ENCODE measurements around the gene FGF3. TPM values are rescaled to one million over a fixed set of nuclear protein-coding genes. Genes with fewer than 3 reads are reported as not detected.

Gene FGF3
- total RNA-seq, 1 donor from 2014 or later: not detected

DNA sequence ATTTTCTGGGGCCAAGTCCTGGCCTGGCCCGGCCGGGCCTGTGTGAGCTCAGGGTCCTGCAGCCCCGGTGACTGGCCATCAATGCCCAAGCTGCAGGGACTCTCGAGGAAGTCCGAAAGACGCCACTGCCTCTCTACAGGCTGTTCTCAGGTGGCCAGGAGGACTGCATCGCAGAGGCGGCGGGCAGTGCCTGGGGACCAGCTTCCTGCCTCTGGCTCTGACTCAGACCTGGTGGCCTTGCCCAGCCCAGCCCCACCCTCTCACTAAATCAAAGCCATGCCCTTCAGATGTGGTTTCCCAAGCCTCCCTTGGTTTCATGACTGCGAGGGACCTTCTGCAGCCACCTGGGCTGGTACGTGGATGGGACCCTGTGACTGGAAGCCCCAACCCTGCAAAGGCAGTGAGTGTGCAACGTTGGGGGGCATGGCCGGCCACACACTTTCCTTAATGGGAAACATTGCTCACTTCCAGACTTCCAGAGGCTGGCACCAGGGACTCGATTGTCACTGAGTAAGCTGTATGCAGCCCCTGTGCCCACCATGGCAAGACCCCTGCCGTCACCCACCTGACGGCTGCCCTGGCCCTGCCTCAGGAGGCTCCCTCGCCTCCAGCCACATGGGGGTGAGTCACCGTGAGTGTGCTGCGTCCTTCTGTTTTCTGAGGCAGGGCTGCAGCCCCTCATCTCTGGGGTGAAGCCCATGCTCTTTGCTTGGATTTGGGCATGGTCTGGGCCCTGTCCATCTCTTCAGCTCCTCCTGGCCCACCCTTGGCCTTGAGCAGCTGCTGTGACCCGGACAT is 6.0 kb upstream of the FGF3 start:
- Mint-ChIP-seq H3K4me1 (ENCODE audit: low read depth) (no peaks in the 10 kb centered on the region), H3K9me3 (ENCODE audit: low read depth) (peaks cover 6% of the 10 kb centered on the region), H3K27me3 (ENCODE audit: low read depth) (peaks cover 43% of the 10 kb centered on the region), H3K4me3 (ENCODE audit: unreplicated experiment) (no peak overlapping the region), H3K36me3 (ENCODE audit: low read depth) (peaks cover 2% of the 10 kb centered on the region), H3K27ac (ENCODE audit: unreplicated experiment) (no peak overlapping the region)
- TF ChIP-seq, protein P1, sequence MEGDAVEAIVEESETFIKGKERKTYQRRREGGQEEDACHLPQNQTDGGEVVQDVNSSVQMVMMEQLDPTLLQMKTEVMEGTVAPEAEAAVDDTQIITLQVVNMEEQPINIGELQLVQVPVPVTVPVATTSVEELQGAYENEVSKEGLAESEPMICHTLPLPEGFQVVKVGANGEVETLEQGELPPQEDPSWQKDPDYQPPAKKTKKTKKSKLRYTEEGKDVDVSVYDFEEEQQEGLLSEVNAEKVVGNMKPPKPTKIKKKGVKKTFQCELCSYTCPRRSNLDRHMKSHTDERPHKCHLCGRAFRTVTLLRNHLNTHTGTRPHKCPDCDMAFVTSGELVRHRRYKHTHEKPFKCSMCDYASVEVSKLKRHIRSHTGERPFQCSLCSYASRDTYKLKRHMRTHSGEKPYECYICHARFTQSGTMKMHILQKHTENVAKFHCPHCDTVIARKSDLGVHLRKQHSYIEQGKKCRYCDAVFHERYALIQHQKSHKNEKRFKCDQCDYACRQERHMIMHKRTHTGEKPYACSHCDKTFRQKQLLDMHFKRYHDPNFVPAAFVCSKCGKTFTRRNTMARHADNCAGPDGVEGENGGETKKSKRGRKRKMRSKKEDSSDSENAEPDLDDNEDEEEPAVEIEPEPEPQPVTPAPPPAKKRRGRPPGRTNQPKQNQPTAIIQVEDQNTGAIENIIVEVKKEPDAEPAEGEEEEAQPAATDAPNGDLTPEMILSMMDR (IDR thresholded peaks at IDR 0.05): no peak
- peak; percentile 68 for DNase-seq (ENCODE audit: low spot score)

DNA sequence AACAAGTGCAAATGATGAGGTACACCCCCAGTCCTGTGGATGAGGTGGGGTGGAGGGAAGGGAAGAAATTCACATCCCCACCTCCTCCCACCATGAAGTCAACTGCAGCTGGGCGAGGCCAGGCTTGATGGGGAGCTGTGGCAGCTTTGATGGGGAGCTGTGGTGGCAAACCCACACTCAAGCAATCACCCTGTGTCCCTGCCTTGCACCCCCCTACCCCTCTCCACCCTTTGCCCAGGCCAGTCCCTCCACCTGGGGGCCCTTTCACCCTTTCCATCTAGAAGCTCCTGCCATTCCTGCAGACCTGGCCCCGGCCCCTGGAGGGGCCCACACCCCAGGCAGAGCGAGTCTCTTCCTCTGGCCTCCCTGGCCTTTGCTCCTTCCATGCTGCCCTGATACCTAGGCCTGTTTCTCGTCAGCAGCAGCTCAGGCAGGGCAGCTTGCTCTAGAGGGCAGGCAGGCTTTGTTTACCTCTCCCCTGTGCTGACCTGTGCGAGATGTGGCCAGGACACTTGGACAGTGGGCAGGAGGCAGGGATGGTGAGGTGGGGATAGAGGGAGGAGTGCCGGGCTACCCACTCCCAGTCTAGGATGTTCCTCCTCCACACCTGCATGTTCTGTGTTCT is 4.5 kb upstream of the FGF3 start:
- Mint-ChIP-seq H3K27ac (ENCODE audit: unreplicated experiment) (no peak overlapping the region), H3K27me3 (ENCODE audit: low read depth) (peaks cover 50% of the 10 kb centered on the region), H3K36me3 (ENCODE audit: low read depth) (peaks cover 3% of the 10 kb centered on the region), H3K4me3 (ENCODE audit: unreplicated experiment) (no peak overlapping the region), H3K4me1 (ENCODE audit: low read depth) (no peaks in the 10 kb centered on the region), H3K9me3 (ENCODE audit: low read depth) (peaks cover 6% of the 10 kb centered on the region)
- DNase-seq (ENCODE audit: low spot score): peak; percentile 71
- TF ChIP-seq, protein P1 (IDR thresholded peaks at IDR 0.05): no peak

DNA sequence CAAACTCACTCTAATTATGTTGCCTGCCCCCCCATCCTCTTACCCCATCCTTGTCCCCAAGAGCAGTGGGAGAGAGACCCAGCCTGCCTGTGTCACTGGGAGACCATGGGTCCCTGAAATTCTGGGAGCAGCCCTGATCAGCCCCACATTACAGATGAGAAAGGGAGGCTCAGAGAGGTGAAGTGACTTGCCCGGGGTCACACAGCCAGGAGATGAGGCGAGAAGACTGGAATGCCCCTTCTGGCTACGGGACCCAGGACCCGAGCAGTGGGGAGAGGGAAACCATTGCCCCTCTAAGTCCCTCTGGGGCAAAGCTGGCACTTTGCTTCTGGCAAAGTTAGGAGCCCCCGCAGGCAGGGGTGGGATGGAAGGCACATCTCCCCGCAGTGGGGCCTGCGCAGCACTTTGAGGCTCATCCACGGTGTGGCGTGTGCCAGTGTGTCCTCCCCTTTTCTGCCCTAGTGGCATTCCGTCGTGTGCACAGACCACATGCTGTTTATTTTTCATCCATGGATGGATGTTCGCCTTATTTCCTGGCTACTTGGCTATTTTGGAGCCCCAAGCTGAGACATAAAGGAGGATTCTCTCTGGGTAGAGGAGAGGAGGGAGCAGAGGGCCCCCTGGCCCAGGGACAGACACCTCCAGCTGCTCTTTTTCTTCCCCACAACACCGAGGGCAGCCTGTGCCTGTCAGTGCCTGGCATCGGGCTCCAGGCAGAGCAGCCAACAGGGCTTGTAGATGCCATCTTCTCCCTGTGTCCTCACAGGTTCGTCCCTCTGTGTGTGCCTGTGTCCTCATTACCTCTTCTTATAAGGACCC is 3.7 kb upstream of the FGF3 start:
- peaks cover 50% of the 10 kb centered on the region for H3K27me3 Mint-ChIP-seq (ENCODE audit: low read depth)
- DNase-seq (ENCODE audit: low spot score): peak; percentile 68
- H3K9me3 Mint-ChIP-seq (ENCODE audit: low read depth): peaks cover 6% of the 10 kb centered on the region
- no peak overlapping the region for H3K27ac Mint-ChIP-seq (ENCODE audit: unreplicated experiment)
- H3K4me3 Mint-ChIP-seq (ENCODE audit: unreplicated experiment): no peak overlapping the region
- TF ChIP-seq, protein P1 (IDR thresholded peaks at IDR 0.05): no peak
- H3K36me3 Mint-ChIP-seq (ENCODE audit: low read depth): peaks cover 3% of the 10 kb centered on the region
- no peaks in the 10 kb centered on the region for H3K4me1 Mint-ChIP-seq (ENCODE audit: low read depth)

DNA sequence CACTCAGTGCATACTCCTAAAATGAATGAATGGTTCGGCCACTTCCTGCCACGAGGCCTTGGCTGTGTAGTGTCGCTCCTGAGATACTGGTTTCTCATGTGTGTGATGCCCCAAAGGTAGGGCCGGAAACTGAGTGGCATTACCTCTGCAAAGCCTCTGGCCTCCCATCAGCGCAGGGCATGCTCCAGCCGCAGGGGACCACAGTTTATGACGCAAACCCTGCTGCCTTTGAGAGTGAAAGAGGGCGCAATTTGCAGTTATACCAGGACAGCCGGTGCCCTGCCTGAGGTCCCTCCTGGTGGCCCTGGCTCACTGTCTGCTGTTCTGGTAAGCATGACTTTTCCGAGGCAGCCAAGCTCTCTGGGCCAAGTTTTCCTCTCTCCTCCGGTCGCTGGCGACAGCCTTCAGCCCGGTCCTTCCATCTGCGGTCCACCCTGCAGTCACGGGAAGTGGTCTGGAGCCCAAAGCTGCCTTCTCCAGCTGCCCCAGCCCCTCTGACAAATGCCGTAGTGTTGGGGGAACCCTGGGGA is 2.4 kb upstream of the FGF3 start:
- Mint-ChIP-seq H3K27ac (ENCODE audit: unreplicated experiment) (no peak overlapping the region), H3K9me3 (ENCODE audit: low read depth) (no peaks in the 10 kb centered on the region), H3K4me3 (ENCODE audit: unreplicated experiment) (no peak overlapping the region), H3K27me3 (ENCODE audit: low read depth) (peaks cover 53% of the 10 kb centered on the region), H3K4me1 (ENCODE audit: low read depth) (no peaks in the 10 kb centered on the region), H3K36me3 (ENCODE audit: low read depth) (peaks cover 3% of the 10 kb centered on the region)
- DNase-seq (ENCODE audit: low spot score): no peak
- TF ChIP-seq, protein P1 (IDR thresholded peaks at IDR 0.05): no peak

DNA sequence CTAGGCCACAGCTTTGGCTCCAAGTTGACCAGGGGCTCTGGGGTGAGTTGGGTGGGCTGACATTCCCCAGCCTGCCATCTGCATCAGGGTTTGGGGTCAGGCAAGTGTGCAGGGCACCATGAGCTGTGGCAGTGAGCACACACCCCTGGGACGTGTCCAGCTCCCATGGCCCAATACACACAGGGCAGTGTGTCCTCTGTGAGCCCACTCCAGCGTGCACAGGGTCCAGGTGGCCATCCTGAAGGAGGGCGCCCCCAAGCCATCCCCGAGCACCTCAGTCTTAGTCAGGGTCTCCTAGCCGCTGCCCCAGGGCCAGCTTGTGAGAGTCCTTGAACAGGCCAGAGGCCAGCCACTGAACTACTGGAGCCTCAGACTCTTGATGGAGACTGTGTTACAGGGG is 1.2 kb upstream of the FGF3 start:
- Mint-ChIP-seq H3K27me3 (ENCODE audit: low read depth) (peaks cover 54% of the 10 kb centered on the region), H3K36me3 (ENCODE audit: low read depth) (peaks cover 3% of the 10 kb centered on the region), H3K27ac (ENCODE audit: unreplicated experiment) (no peak overlapping the region), H3K4me1 (ENCODE audit: low read depth) (no peaks in the 10 kb centered on the region), H3K9me3 (ENCODE audit: low read depth) (no peaks in the 10 kb centered on the region), H3K4me3 (ENCODE audit: unreplicated experiment) (no peak overlapping the region)
- no peak for DNase-seq (ENCODE audit: low spot score)
- TF ChIP-seq, protein P1 (IDR thresholded peaks at IDR 0.05): no peak
